HK-2 (cell line): ENCODE results near the gene SPEF2.

Experiments used
- DNase-seq: peaks from one replicate; pipeline ENCODE4 v3.0.0-alpha.2; 2018; ENCODE audit not compliant: unreplicated experiment

Gene SPEF2

DNA sequence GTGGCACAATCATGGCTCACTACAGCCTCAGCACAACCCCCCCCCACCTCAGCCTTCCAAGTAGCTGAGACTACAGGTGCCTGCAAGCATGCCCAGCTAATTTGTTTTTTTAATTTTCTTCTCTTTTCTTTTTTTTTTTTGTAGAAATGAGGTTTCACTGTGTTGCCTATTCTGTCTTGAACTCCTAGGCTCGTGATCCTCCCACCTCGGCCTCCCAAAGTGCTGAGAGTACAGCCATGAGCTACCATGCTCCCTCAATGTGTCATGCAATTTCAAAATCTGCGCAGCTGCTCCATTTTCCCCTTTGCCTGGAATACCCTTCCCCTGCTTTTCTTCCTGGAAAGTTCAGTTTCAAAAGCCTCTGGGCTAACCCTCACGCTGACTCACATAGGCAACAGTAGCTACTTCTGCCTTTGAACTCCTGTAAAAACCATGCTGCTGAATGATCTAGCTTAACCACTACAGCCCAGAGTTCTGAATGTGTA is 168.0 kb downstream of the SPEF2 start:
- DNase-seq, result no peak

DNA sequence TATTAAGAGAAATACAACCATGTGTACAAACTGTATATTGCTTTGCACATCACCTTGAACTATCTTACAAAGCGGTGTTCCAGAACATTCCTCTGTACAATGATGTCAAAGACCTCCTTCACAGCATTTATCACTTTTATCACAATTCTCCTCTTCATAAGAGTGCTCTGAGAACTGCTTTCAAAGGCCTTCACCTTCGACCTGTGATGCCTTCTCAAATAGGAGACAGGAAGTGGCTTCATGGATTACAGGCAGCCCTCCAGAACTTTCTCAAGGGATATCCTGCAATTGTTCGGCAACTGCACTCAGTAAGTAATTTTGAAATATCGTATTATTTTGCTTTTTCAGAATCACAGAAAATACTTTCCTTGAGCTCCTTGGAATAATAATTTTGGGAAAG is 171.1 kb downstream of the SPEF2 start:
- DNase-seq, result no peak

DNA sequence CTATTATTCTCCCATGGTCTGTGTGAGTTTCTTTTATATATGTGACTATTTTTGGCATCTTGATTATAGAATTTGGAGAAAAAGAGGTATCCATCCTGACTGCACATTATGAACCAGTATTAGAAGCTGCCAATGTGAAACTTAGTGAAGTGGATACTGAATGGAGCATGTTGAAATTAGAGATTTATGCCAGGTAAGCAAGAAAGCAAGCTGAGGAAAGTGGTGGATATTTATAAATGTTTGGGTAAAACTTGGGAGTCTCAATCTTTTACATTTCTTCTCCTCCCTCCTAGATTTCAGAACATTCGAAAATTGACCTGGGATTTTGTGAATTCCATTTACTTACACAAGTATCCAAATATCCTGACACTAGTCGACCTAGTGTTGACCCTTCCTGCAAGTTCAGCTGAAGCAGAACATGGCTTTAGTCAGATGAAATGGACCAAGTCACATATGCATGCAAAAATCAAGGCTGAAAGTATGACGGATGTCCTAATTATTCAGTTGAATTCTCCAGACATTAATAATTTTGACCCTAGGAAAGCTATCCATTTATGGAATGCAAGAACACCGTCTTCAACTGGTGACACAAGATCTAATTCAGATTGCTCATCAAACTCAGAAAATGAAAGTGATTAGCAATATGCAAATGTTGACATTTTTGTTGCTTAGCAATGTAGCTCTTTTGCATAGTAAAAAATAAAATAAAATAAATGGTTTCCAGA is 172.2 kb downstream of the SPEF2 start:
- DNase-seq, result no peak

DNA sequence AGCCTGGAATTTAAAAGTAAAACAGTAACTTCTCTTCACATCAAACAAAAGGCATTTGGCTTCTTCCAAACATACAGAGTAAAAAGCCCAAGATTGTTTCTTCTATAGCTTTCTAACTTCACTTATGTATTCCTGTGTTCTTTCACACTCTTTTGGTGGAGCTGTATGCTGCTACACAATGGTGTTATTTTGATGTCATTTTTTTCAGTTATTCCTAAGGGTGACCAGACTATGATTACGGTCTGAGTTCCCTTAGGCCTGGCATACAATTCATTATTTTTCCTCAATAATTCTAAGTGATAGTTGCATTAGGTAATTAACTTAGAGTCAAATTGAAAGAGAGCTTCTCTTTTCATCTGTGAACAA is 172.8 kb downstream of the SPEF2 start:
- DNase-seq, result no peak

DNA sequence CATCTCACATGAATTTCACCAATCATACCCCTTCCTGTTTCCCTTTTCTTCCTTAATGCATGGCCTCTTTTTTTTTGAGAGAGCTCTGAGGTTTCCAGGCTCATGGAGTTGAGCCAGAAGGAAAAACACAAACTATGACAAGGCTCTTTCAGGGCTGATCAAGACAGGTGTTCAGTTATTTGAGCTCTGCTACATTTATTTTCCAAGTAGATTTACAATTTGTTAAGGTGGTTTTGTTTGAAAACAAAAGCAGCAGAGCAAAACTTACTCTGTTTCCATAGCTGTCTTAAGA is 176.6 kb downstream of the SPEF2 start:
- no peak for DNase-seq

DNA sequence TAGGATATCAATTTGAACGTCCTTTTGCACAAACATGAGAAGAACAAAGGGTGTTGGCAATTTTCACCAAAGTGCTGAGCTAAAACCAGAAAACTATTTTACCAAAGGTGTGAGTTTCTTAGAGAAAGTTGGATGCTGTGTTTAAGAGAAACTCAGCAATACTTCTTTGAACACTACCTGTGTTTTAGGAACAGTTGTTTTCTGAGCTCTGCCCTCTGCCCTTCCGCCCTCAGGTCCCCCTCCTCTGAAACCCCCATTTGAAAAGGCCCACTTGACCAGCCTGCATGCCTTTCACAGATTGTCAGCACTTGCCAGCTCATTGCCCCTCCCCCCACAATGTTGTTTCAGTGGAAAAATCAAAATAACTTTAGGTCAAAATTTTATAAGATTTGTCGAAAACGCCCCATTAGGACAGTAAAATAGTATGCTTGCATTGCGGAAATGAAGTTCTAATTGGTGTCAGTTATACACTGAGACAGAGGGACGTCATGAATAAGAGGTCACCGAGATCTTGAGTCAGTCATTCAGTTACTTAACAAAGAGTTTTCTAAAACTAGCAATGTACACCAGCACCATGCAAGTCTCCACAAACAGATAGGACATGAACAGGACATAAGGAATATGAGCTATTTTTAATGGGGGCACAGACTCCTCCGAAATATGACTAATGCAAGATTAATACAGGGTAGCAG is 177.2 kb downstream of the SPEF2 start:
- DNase-seq, result no peak

DNA sequence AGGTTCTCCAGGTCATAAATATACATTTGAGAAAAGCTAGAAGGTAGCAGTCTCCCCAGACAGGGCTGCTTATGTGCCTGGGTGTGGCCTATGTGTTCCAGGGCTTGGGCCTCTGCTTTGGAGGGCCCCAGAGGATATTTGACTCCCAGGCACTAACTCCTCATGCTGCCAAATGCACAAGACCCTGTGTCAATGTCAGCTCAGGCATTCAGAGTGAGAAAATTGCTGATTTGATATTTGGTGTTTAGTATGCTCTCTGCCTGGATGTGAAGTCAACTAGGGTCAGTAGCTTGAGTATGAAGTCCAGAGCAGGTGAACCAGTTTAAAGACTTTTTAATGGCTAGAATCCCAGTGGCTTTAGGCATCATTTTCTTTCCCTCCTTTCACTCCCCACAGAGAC is 181.5 kb downstream of the SPEF2 start:
- no peak for DNase-seq

DNA sequence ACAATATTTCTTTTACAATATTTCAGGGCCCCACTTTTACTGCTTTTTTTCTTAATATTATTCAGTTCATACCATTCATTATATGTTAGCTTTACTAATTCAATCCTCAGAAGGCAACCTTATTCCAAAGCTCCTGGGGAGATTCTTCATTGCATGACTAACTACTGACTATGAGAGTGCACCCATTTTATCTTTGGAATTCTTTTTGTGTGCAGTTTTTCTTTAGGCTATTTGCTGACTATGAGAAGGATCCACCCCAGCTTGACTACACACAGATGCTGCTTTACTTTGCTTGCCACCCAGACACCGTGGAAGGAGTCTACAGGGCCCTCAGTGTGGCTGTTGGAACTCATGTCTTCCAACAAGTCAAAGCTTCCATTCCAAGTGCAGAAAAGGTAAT is 182.1 kb downstream of the SPEF2 start:
- no peak for DNase-seq

DNA sequence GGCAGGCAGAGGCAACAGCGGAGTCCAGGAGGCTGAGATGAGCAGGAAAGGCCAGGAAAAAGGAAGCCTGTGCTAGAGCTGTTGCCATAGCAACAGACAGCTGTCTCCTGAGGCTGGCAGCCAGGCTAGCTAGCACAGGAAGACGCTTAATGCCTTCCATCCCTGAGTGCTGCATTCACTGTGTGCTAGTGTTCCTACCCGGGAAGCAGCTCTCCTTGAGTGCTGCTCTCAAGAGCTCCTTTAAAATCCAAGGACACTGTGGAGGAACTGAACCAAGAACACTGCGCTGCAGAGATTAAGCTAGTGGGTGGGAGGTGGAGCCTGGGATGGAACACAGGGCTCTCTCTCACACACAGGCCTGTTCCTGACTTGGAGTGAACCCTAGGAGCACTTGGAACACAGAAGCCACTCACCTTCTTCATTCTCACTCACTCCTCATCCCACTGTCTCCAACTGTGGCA is 185.6 kb downstream of the SPEF2 start:
- DNase-seq, result no peak

DNA sequence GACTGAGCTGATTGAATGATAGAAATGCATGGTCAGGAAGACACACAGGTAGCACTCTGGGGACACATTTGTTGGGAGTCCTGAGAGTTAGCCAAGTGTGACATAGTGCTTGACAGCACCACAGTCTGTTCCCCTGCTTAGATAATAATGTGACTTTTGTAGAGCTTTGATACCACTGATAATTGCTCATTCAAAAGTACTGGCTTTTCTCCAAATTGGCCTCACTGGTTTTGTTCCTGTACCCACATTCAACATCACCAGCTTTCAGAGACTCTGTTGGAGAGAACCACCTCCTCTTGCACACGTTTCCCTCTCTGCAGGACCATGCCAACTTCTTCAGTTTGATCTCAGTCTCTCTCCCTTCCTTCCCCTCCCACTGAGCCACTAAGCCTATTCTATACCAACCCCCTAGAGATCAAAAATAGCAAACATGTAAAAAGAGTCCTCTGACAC is 186.6 kb downstream of the SPEF2 start:
- no peak for DNase-seq

DNA sequence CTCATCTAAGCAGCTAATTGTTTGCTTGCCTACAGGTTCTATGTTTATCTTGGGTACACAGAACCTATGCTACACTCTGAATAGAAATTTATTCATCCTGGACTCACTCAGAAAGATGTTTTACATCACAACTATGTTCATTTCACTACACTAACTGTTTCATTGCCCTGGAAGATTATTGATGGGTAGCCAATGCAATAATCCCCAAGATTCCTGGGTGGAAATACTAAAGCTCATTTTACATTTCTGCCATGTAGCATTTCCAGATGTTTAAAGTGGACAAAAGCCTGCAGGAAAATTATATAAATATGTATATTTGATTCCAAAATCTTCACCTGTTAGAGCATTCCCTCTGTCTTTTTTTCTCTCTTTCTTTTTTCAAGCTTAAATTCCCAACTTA is 187.2 kb downstream of the SPEF2 start:
- no peak for DNase-seq

DNA sequence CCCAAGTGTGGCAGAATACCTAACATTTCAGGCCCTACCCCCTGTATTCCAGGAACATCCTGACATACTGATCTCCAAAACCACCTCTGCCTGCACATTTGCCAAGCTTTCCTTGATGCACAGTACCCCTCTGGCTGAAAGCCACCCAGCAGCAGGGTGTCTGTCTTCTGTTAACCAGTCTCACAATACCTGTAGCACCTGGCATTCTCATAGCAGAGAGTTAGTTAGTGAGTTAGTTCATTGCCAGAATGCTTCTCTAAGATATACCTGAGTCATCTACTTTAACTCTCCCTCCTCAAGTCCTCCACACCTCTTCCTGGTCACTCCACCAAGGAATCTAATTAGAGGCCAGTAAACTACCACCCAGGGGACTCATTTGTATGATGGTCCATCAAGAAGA is 192.9 kb downstream of the SPEF2 start:
- no peak for DNase-seq

DNA sequence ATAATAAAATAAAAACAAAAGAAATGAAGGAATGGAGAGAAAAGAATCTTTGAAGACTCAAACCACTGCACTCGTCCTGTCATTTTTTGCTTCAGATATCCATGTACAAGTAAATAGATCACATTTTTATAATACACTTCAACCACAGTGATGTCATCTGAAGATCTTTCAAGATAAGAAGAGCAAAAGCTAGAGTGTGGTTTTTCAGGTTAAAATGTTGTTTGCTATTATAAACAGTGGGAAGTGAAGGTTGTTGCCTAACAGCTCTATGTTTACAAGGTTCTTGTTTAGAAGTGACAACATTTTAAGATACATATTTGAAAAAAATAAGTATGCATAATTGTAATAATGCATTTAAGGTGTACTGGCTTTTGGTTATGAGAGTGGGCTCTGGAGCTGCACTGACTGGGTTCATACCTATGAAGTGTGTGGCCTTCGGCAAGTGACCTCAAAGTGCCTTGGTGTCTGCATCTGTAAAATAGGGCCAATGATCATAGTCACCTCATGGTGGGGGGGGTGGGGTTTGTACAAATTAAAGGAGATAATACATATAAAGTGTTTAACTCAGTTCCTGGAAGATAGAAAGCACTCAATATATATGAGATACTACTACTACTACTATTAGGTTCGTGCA is 193.6 kb downstream of the SPEF2 start:
- DNase-seq, result no peak

DNA sequence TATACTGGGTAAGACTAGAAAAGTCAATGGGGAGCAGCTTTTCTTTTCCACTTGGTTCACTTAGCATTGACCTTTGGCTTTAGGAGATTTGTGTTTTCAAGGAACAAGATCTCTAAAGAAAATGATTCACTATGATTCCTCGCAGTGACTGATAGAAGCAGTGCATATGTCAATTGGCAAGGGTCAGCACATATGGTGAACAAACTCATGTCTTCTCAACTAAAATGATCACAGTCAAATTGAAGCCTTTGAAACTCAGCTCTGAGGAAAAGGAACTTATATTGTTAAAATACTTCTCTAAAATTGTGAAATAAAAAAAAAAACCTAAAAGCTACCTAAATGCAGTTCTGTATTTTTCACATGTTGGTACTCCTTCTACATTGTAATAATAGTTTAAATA is 195.9 kb downstream of the SPEF2 start:
- no peak for DNase-seq

DNA sequence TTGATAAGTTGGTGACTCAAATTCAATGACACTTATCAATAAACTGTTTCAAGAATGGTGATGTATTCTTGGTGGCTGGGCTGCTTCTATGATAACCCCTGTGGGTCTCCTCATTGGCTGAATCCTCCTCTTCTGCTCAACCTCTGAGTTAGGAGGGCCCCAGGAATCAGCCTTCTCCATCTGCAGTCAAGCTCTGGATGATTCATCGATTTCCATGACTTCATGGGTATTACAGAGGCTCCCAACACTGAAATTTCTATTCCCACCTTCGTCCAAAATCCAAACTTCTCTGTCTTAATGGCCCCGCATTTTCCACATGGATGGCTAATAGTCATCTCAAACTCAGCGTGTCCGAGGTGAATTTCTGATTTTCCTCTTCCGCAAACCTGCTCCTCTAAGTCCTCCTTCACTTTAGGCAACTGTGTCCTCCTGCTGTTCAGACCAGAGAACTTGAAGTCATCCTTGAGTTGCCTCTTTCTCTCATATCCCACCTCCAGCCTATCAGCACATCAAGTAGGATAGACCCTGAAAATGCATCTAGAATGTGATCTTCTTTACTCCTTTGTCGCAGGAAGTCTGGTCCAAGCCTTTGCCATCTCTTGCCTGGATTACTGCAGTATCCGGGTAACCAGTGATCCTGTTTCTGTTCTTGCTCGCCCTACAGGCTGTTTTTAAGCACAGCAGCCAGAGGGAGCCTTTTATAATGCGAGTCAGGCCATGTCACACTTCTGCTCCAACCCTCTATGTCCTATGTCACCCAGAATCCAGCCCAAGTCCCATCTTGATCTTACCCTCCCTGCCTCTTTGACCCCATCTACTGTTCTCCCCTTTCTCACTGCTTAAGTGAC is 197.7 kb downstream of the SPEF2 start:
- DNase-seq, result no peak

DNA sequence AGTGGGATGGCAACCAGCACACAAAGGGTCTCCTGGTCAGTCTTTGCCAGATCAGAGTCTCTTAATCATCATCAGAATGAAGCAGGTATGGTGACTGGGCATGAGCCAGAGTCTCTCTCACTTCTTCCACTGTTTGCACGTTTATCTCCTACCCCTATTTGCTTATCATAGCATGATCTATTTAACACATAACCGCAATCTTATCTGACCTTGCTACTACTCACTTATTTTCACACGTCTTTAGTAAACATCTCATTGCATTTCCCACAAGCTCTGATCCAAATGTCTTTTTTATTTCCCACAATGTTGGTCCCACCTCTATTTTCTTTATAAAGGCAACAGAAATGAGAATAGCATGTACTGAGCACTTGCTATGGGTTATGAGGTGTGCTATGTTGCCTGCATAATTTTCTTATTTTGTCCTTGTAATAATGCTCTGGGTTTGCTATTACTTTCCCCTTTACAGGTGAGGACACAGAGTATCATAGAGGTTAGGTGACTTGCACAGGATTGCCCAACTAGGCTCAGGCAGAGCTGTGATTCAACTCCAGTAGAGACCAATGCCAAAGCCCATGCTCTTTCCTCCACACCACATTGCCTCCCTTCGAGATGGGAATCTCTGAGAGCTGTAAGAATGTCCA is 199.3 kb downstream of the SPEF2 start:
- DNase-seq, result no peak

DNA sequence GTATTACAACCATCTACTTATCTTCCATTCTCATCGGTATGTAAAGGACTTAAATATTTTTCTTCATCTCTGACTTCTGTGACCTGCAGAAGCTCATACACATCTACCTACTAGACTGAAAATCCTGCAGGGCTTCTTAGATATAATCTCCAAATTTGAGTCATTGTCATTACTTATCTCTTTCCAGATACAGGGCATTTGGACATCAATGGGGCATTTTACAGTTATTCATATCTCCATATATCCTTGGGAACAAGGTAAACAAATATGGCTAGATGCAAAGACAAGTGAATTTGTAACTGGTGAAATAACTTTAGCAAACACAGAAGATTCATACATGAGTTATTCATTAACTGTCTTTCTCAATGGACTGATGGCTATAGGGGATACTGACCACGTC is 201.4 kb downstream of the SPEF2 start:
- no peak for DNase-seq

DNA sequence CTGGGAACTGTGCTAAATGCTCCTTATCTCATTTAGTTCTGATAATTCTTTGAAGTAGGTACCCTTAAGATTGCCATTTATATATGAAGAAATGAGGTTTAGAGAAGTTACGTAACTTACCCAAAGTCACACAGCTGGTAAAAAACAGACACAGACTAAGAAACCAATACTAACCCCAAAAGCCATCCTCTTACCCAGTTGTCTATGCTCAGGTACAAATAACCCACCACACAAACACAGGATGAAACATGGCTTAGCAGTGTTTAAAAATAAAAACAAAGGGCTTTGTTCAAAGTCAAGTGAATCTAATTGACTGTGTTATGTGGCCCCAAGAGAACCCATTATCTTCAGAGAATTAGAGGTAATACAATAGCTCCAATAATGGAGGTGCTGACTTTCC is 202.0 kb downstream of the SPEF2 start:
- DNase-seq, result no peak

DNA sequence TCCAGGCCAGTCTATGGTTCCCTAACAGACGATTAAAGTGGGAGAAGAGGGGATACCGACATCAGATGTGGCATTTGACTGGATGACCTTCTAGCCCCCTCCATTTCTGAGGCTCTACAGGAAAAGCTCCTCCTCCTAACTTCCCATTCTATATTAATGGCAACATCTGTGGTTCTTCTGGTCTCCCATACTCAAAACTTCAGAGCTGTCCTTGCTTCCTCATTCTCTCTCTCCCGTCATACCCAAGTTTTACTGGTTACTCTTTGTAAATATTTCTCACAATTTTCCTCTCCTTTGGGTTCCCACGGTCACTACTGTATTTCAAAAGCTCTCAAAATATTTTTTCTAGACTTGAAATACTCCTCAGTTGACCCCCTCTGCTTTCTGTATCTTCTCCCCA is 203.1 kb downstream of the SPEF2 start:
- DNase-seq, result no peak

DNA sequence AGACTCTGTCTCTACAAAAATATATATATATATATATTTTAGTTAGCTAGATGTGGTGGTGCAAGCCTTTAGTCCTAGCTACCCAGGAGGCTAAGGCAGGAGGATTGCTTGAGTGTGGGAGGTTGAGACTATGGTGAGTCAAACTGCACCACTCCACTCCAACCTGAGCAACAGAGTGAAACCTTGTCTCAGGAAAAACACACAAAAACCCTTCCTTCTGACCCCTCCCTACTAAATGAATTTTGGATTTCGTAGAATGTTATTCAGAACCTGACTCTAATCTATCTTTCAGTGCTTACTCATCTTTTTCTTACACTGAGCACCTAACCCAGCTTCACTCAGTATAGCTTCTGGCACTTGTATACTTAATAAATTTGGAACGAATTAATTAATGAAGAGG is 203.8 kb downstream of the SPEF2 start:
- DNase-seq, result no peak

DNA sequence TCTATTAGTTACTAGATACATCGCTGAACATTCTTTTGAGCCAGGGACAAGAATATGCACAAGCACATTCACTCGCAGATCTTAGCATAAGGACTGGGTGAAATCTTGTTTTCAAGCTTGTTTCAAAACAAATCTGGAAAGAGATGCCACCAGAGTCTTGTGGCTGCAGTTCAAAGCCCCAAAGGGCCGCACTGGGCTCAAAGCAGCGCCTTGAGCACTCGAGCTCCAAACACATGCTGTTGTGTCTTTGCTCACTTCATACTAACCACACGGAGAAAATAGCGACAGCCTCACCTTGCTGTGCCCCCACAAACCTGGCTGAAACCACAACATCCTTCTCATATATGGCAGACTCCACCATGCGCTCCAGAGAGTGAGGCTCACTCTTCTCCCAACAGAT is 204.8 kb downstream of the SPEF2 start:
- DNase-seq, result no peak
